Kidney (tissue), 14 donors: Measurements from ENCODE around the gene SMURF1. TPM values are rescaled to one million over a fixed set of nuclear protein-coding genes. Genes with fewer than 3 reads are reported as not detected.
A peak's percentile ranks its signal among the peaks of the same experiment; 100 is the strongest.

Experiments used
- DNase-seq, 5 donors: peaks; one replicate each; pipeline ENCODE4 v3.0.0-alpha.2; 2013 to 2020
- FAIRE-seq: peaks from 2 replicates; lab custom pipeline; 2012; peaks lifted over from hg19 to GRCh38; lab: Jason Lieb, UNC
- H3K27ac ChIP-seq, 2 donors: one replicate each; pipeline ENCODE4 v1.7.0; 2013; ENCODE audit warnings: low read depth in 2 of 2, low read length in 2 of 2, inconsistent platforms in 1 of 2
- H3K27me3 ChIP-seq: one replicate; pipeline ENCODE4 v1.7.1; 2013; ENCODE audit warnings: low read length, inconsistent platforms; ENCODE audit not compliant: control insufficient read depth, insufficient read depth
- H3K36me3 ChIP-seq, 3 donors: one replicate each; pipeline versions ENCODE4 v1.7.0 to v1.7.1; 2013; ENCODE audit warnings: low read length in 3 of 3, control low read depth in 1 of 3, inconsistent platforms in 1 of 3; ENCODE audit not compliant: insufficient read depth in 3 of 3, control insufficient read depth in 2 of 3
- H3K4me1 ChIP-seq, 3 donors: one replicate each; pipeline versions ENCODE4 v1.7.0 to v1.7.1; 2013; ENCODE audit warnings: low read length in 3 of 3, inconsistent platforms in 1 of 3, low read depth in 1 of 3; ENCODE audit not compliant: control insufficient read depth in 2 of 3, insufficient read depth in 2 of 3
- H3K4me3 ChIP-seq, 3 donors: one replicate each; pipeline versions ENCODE4 v1.7.0 to v1.8.1; 2013; ENCODE audit warnings: low read length in 3 of 3, control low read depth in 1 of 3, inconsistent platforms in 1 of 3
- H3K9ac ChIP-seq, 3 donors: one replicate each; pipeline versions ENCODE4 v1.7.0 to v1.7.1; 2013; ENCODE audit warnings: low read length in 3 of 3, control low read depth in 1 of 3, inconsistent platforms in 1 of 3
- H3K9me3 ChIP-seq, 3 donors: one replicate each; pipeline versions ENCODE4 v1.7.0 to v1.7.1; 2013; ENCODE audit warnings: low read length in 3 of 3, control low read depth in 1 of 3, inconsistent platforms in 1 of 3; ENCODE audit not compliant: control insufficient read depth in 2 of 3, insufficient read depth in 1 of 3
- intact Hi-C: fragments of 100-400 bp; cut with DNase I; formaldehyde crosslinking; loops from one replicate; pipeline ENCODE4 v1.11.1; 2022
- polyA plus RNA-seq: library from polyadenylated mRNA; stranded (reverse); fragments of 350-450 nt; fragmentation: Illumina TruSeq; extraction: RNeasy Lipid Tissue Mini Kit (QIAGEN cat#74804); gene quantifications from one replicate; pipeline ENCODE4 v1.2.3, GENCODE V29; 2014; ENCODE audit warnings: low read depth, low replicate concordance; ENCODE audit not compliant: insufficient read depth
- total RNA-seq: library from RNA; stranded (reverse); fragmentation: NEBNext Ultra II Directional; extraction: Animal tissue kit (Norgen Biotek cat#: 25700); gene quantifications from one replicate; pipeline ENCODE4 v1.2.1, GENCODE V29; 2021
- TF ChIP-seq, protein P1 (sequence below): IDR thresholded peaks from 3 replicates; pipeline ENCODE4 v1.5.1; 2012; ENCODE audit warnings: mild to moderate bottlenecking, moderate library complexity, borderline replicate concordance; ENCODE audit not compliant: insufficient read depth; ENCODE audit errors: extremely low read depth
- donor health status: control.
- donor health status: control.
- donor health status: control.
- donor health status: control.
- donor health status: control.
- donor health status: DM: yes; HTN: yes; CAD: no.
- donor health status: Normal renal cell carcinoma (clear cell type).

SMURF1 gene
- total and polyA plus RNA-seq, 2 donors from 2014 or later: 6.3 to 29.8 TPM

DNA sequence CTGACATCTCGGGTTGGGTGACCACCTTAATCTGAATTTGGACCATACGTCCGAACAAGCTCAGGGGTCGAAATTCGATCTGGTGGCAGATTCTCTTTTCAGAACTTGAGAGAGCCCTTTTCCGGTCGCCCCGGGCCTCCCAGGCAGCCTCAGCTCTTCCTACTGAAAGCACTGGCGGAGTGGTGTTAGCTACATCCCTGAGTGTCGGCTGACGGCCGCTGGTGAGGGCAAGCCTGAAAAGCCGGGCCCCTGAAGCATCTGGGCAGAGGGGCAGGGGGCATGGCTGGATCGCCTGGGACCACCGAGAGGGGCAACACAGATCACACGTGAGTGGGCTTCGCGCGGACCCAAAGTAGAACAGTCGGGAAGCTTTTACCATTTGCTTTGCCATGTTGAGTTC lies 116.1 kb downstream of the SMURF1 start:
- no peak overlapping the region for H3K27ac ChIP-seq
- no peak for DNase-seq
- no peaks in the 10 kb centered on the region for H3K27me3 ChIP-seq
- H3K4me1 ChIP-seq: peaks cover 0 to 5% (median 0%) of the 10 kb centered on the region in 3 donors
- FAIRE-seq: no peak
- H3K9me3 ChIP-seq: no peaks in the 10 kb centered on the region
- peaks cover 0 to 43% (median 23%) of the 10 kb centered on the region in 3 donors for H3K36me3 ChIP-seq
- intact Hi-C loops: no loop called here
- TF ChIP-seq, protein P1, sequence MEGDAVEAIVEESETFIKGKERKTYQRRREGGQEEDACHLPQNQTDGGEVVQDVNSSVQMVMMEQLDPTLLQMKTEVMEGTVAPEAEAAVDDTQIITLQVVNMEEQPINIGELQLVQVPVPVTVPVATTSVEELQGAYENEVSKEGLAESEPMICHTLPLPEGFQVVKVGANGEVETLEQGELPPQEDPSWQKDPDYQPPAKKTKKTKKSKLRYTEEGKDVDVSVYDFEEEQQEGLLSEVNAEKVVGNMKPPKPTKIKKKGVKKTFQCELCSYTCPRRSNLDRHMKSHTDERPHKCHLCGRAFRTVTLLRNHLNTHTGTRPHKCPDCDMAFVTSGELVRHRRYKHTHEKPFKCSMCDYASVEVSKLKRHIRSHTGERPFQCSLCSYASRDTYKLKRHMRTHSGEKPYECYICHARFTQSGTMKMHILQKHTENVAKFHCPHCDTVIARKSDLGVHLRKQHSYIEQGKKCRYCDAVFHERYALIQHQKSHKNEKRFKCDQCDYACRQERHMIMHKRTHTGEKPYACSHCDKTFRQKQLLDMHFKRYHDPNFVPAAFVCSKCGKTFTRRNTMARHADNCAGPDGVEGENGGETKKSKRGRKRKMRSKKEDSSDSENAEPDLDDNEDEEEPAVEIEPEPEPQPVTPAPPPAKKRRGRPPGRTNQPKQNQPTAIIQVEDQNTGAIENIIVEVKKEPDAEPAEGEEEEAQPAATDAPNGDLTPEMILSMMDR: no peak
- no peak overlapping the region for H3K4me3 ChIP-seq
- no peak overlapping the region for H3K9ac ChIP-seq

DNA sequence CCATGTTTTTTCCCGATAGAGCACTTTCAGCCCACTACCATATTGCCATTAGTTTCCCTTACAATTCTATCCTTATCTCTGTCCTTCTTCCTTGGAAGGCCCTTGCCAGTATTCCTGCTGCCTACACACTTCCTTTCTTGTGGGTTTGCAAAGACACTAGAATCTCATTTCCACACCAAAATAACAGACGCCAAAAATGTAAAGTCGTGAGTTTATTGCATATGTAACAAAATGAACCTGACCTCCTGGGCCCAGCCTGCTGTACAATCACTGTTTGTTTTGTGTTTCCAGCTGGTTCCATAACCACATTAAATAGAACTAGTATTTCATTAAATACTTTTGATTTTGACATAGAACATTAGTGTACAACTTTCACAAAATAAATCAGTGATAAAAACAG lies 116.7 kb downstream of the SMURF1 start:
- peaks cover 0 to 43% (median 23%) of the 10 kb centered on the region in 3 donors for H3K36me3 ChIP-seq
- peaks cover 0 to 5% (median 0%) of the 10 kb centered on the region in 3 donors for H3K4me1 ChIP-seq
- no peak overlapping the region for H3K27ac ChIP-seq
- H3K9me3 ChIP-seq: no peaks in the 10 kb centered on the region
- no peak overlapping the region for H3K9ac ChIP-seq
- FAIRE-seq (peak; percentile 8), DNase-seq (no peak)
- TF ChIP-seq, protein P1: no peak
- intact Hi-C loops: no loop called here
- H3K27me3 ChIP-seq: no peaks in the 10 kb centered on the region
- no peak overlapping the region for H3K4me3 ChIP-seq

DNA sequence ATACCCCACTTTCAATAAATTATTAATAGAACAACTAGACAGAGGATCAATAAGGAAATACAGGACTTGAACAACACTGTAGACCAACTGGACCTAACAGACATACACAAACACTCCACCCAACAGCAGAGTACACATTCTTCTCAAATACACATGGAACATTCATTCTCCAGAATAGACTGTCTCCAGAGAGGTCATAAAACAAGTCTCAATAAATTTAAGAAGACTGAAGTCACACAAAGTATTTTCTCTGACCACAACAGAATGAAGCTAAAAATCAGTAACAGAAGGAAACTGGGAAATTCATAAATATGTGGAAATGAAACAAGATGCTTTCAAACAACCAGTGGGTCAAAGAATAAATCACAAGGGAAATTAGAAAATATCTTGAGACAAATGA lies 119.8 kb downstream of the SMURF1 start:
- Histone ChIP-seq H3K27me3 (no peaks in the 10 kb centered on the region), H3K9me3 (no peaks in the 10 kb centered on the region), H3K4me3 (peak overlapping the region in 1 of 3 donors; percentile 2), H3K4me1 (no peaks in the 10 kb centered on the region), H3K27ac (no peak overlapping the region), H3K36me3 (peaks cover 0 to 25% (median 2%) of the 10 kb centered on the region in 3 donors), H3K9ac (no peak overlapping the region)
- DNase-seq (peak in 1 of 5 donors; percentile 27), FAIRE-seq (peak; percentile 15)
- intact Hi-C loops: no loop called here
- TF ChIP-seq, protein P1: no peak
